Breast epithelium (tissue), 3 donors: Measurements from ENCODE around the gene TNFRSF1A.

Source experiments
- CTCF ChIP-seq, 3 donors: fragments of 450-650 bp; IDR thresholded peaks; one replicate each; pipeline ENCODE4 v1.5.1; 2016 to 2017; ENCODE audit warnings: antibody characterized with exemption in 3 of 3, mild to moderate bottlenecking in 3 of 3, moderate library complexity in 3 of 3
- POLR2A ChIP-seq: fragments of 450-650 bp; IDR thresholded peaks from one replicate; pipeline ENCODE4 v1.6.1; 2016; ENCODE audit warnings: antibody characterized with exemption, mild to moderate bottlenecking, moderate library complexity
- POLR2AphosphoS5 ChIP-seq, 3 donors: sonication (generic); formaldehyde crosslinking; IDR thresholded peaks; one replicate each; pipeline ENCODE4 v1.6.1; 2017; ENCODE audit warnings: antibody characterized with exemption in 3 of 3

DNA sequence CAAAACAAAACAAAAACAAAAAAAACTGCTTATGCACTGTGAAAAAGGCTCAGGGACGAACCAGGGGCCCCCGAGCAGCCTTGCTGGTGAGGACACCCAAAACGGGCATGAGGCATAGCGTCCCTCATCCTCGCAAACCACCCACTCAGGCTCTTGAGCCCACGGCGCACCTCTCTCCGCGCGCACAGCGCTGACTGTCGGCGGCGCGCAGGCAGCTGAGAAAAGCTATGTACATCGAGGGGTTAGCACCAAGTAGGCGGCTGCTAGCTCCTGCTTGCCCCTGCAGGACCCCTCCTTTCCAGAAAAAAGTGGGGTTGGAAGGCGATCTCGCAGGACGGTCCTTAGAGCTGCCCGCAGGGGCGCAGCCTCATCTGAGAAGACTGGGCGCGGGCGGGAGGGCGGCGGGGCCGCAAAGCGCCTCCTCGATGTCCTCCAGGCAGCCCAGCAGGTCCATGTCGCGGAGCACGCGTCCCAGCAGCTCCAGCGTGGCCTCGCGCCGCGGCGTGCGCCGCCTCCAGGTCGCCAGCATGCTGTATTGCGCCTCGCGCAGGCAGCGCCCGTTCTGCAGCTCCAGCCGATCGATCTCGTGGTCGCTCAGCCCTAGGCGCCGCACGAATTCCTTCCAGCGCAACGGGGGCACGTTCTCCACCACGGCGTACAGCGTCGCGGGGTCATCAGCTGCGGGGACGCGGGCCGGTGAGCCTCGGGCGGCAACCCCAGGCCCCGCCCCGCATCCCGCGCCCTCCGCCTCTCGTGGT lies 12.8 kb downstream of the TNFRSF1A start:
- TF ChIP-seq CTCF (IDR thresholded peaks at IDR 0.05) (no peak), POLR2A (no peak), POLR2AphosphoS5 (IDR thresholded peaks at IDR 0.05) (no peak)
